BLaER1 (cell line): Measurements from ENCODE around the gene DNASE1L2.
"Not testable (repeated sequence)": the region's sequence is repeated elsewhere in the genome, so short reads cannot be mapped to it uniquely, and the experiment has no call there.

ENCODE experiments used
- H3K27ac ChIP-seq: shearing (Covaris generic); formaldehyde crosslinking; 2 replicates; pipeline ENCODE4 v1.8.1; 2022
- H3K27me3 ChIP-seq: shearing (Covaris generic); formaldehyde crosslinking; 2 replicates; pipeline ENCODE4 v1.8.1; 2022
- H3K36me3 ChIP-seq: shearing (Covaris generic); formaldehyde crosslinking; 2 replicates; pipeline ENCODE4 v1.8.1; 2022
- H3K4me1 ChIP-seq: shearing (Covaris generic); formaldehyde crosslinking; 2 replicates; pipeline ENCODE4 v1.8.1; 2022
- H3K4me2 ChIP-seq: shearing (Covaris generic); formaldehyde crosslinking; 2 replicates; pipeline ENCODE4 v1.8.1; 2022
- H3K4me3 ChIP-seq: shearing (Covaris generic); formaldehyde crosslinking; 2 replicates; pipeline ENCODE4 v1.8.1; 2022
- H3K9ac ChIP-seq: shearing (Covaris generic); formaldehyde crosslinking; 2 replicates; pipeline ENCODE4 v1.8.1; 2022
- H3K9me3 ChIP-seq: shearing (Covaris generic); formaldehyde crosslinking; 2 replicates; pipeline ENCODE4 v1.8.1; 2022
- H4K20me1 ChIP-seq: shearing (Covaris generic); formaldehyde crosslinking; 2 replicates; pipeline ENCODE4 v1.8.1; 2022
- Cebpa-rat ChIP-seq: shearing (Covaris generic); IDR thresholded peaks from 2 replicates; pipeline ENCODE4 v1.8.1; 2022

Gene DNASE1L2

GRCh38 chr16:2238838-2239675 lies 2.8 kb downstream of the DNASE1L2 start:
- Histone ChIP-seq H3K36me3 (peaks cover 87% of the 10 kb centered on the region), H3K27me3 (peaks cover 23% of the 10 kb centered on the region), H3K4me2 (no peak overlapping the region), H3K4me3 (no peak overlapping the region), H3K9me3 (no peaks in the 10 kb centered on the region), H3K9ac (no peak overlapping the region), H4K20me1 (peaks cover 75% of the 10 kb centered on the region), H3K27ac (no peak overlapping the region), H3K4me1 (peaks cover 17% of the 10 kb centered on the region)
- TF ChIP-seq Cebpa-rat: no peak

- not testable (repeated sequence) for H3K27ac ChIP-seq, H3K9me3 ChIP-seq, H3K9ac ChIP-seq, H3K4me3 ChIP-seq, H3K4me2 ChIP-seq
- Histone ChIP-seq H4K20me1 (peaks cover 77% of the 10 kb centered on the region), H3K4me1 (peaks cover 12% of the 10 kb centered on the region), H3K27me3 (peaks cover 23% of the 10 kb centered on the region), H3K36me3 (peaks cover 89% of the 10 kb centered on the region)
Measured at GRCh38 chr16:2240331-2240730, 4.1 kb downstream of the DNASE1L2 start.

GRCh38 chr16:2242598-2242997 lies 6.4 kb downstream of the DNASE1L2 start:
- TF ChIP-seq Cebpa-rat: no peak
- H3K9ac ChIP-seq: no peak overlapping the region
- peaks cover 12% of the 10 kb centered on the region for H3K4me1 ChIP-seq
- H3K4me3 ChIP-seq: no peak overlapping the region
- H3K4me2 ChIP-seq: no peak overlapping the region
- peaks cover 93% of the 10 kb centered on the region for H3K36me3 ChIP-seq
- no peaks in the 10 kb centered on the region for H3K9me3 ChIP-seq
- H4K20me1 ChIP-seq: peaks cover 64% of the 10 kb centered on the region
- H3K27ac ChIP-seq: no peak overlapping the region
- H3K27me3 ChIP-seq: peaks cover 7% of the 10 kb centered on the region

- Histone ChIP-seq H4K20me1 (peaks cover 60% of the 10 kb centered on the region), H3K36me3 (peaks cover 92% of the 10 kb centered on the region), H3K27ac (no peak overlapping the region)
Measured at GRCh38 chr16:2243031-2243528, 6.8 kb downstream of the DNASE1L2 start.

GRCh38 chr16:2243781-2244180 lies 7.5 kb downstream of the DNASE1L2 start:
- H3K4me3 ChIP-seq: no peak overlapping the region
- H3K4me1 ChIP-seq: peaks cover 12% of the 10 kb centered on the region
- H3K4me2 ChIP-seq: no peak overlapping the region
- H3K27me3 ChIP-seq: no peaks in the 10 kb centered on the region
- H4K20me1 ChIP-seq: peaks cover 60% of the 10 kb centered on the region
- H3K9ac ChIP-seq: no peak overlapping the region
- no peaks in the 10 kb centered on the region for H3K9me3 ChIP-seq
- no peak for TF ChIP-seq Cebpa-rat
- H3K36me3 ChIP-seq: peaks cover 93% of the 10 kb centered on the region
- H3K27ac ChIP-seq: no peak overlapping the region

More at GRCh38 chr16:2243031-2243528, 6.8 kb downstream of the DNASE1L2 start:
- no peak overlapping the region for H3K4me2 ChIP-seq
- TF ChIP-seq Cebpa-rat: no peak
- H3K4me3 ChIP-seq: no peak overlapping the region
- H3K27me3 ChIP-seq: peaks cover 3% of the 10 kb centered on the region; the same call in 1 of the 2 replicates
- no peaks in the 10 kb centered on the region for H3K9me3 ChIP-seq
- no peak overlapping the region for H3K9ac ChIP-seq
- H3K4me1 ChIP-seq: peaks cover 12% of the 10 kb centered on the region

- Histone ChIP-seq H3K27me3 (no peaks in the 10 kb centered on the region), H3K27ac (no peak overlapping the region), H4K20me1 (peaks cover 55% of the 10 kb centered on the region), H3K9me3 (no peaks in the 10 kb centered on the region), H3K4me3 (no peak overlapping the region), H3K36me3 (peaks cover 93% of the 10 kb centered on the region), H3K4me1 (peaks cover 15% of the 10 kb centered on the region), H3K9ac (no peak overlapping the region), H3K4me2 (no peak overlapping the region)
- no peak for TF ChIP-seq Cebpa-rat
Measured at GRCh38 chr16:2244301-2244700, 8.1 kb downstream of the DNASE1L2 start.

- no peak for TF ChIP-seq Cebpa-rat
- Histone ChIP-seq H3K27ac (no peak overlapping the region), H3K4me1 (peaks cover 24% of the 10 kb centered on the region), H3K4me2 (no peak overlapping the region), H3K9me3 (no peaks in the 10 kb centered on the region), H3K4me3 (no peak overlapping the region), H4K20me1 (peaks cover 46% of the 10 kb centered on the region), H3K9ac (no peak overlapping the region), H3K27me3 (no peaks in the 10 kb centered on the region), H3K36me3 (peaks cover 86% of the 10 kb centered on the region)
Measured at GRCh38 chr16:2244926-2245795, 8.9 kb downstream of the DNASE1L2 start.

- TF ChIP-seq Cebpa-rat: no peak
- Histone ChIP-seq H3K9me3 (no peaks in the 10 kb centered on the region), H3K4me1 (peaks cover 29% of the 10 kb centered on the region), H3K36me3 (peaks cover 79% of the 10 kb centered on the region), H3K4me3 (no peak overlapping the region), H4K20me1 (peaks cover 45% of the 10 kb centered on the region), H3K27me3 (no peaks in the 10 kb centered on the region), H3K4me2 (no peak overlapping the region), H3K9ac (no peak overlapping the region), H3K27ac (no peak overlapping the region)
Measured at GRCh38 chr16:2246301-2246885, 10.1 kb downstream of the DNASE1L2 start.

GRCh38 chr16:2250652-2251295 lies 14.5 kb downstream of the DNASE1L2 start:
- Histone ChIP-seq H4K20me1 (peaks cover 55% of the 10 kb centered on the region), H3K36me3 (peaks cover 76% of the 10 kb centered on the region), H3K9ac (peak overlapping the region; percentile 93), H3K27me3 (no peaks in the 10 kb centered on the region), H3K4me2 (peak overlapping the region; percentile 91), H3K4me1 (peaks cover 30% of the 10 kb centered on the region), H3K27ac (peak overlapping the region; percentile 93), H3K4me3 (peak overlapping the region; percentile 84), H3K9me3 (no peaks in the 10 kb centered on the region)
- TF ChIP-seq Cebpa-rat: no peak
